Iris pigment epithelial cell (primary cell): Measurements from ENCODE around the gene MPST.
"Not testable (repeated sequence)": the region's sequence is repeated elsewhere in the genome, so short reads cannot be mapped to it uniquely, and the experiment has no call there.

Experiments
- DNase-seq: peaks from one replicate; pipeline ENCODE4 v3.0.0-alpha.2; 2011; ENCODE audit warnings: low read depth

MPST gene

GRCh38 chr22:37019309-37020191 is at the start of gene MPST, which contains the start of gene TST:
TSS of gene MPST (plus strand) at chr22:37019742. CDS start at chr22:37019837, 95 bp downstream.
TSS of gene TST (minus strand) at chr22:37019447. CDS start at chr22:37018732, 715 bp downstream.
- DNase-seq: peak; percentile 65

- DNase-seq: no peak
Observed at GRCh38 chr22:36971341-36972125, 48.0 kb upstream of the MPST start.

- no peak for DNase-seq
Observed at GRCh38 chr22:36976606-36977005, 42.9 kb upstream of the MPST start.

- DNase-seq: peak; percentile 19
Observed at GRCh38 chr22:36977401-36977861, 42.1 kb upstream of the MPST start.

- peak; percentile 74 for DNase-seq
Observed at GRCh38 chr22:36977947-36978660, 41.4 kb upstream of the MPST start.

GRCh38 chr22:36979016-36979910 is 40.3 kb upstream of the MPST start:
- DNase-seq: no peak

GRCh38 chr22:36981247-36981775 is 38.2 kb upstream of the MPST start:
- no peak for DNase-seq

GRCh38 chr22:36982136-36982535 is 37.4 kb upstream of the MPST start:
- no peak for DNase-seq

GRCh38 chr22:36985211-36985889 is 34.2 kb upstream of the MPST start:
- no peak for DNase-seq

- no peak for DNase-seq
Observed at GRCh38 chr22:36986242-36986821, 33.2 kb upstream of the MPST start.

GRCh38 chr22:36988075-36988832 is 31.3 kb upstream of the MPST start:
- DNase-seq: no peak

GRCh38 chr22:36989012-36989411 is 30.5 kb upstream of the MPST start:
- not testable (repeated sequence) for DNase-seq

- DNase-seq: no peak
Observed at GRCh38 chr22:36990457-36990856, 29.1 kb upstream of the MPST start.

- DNase-seq: no peak
Observed at GRCh38 chr22:36991206-36991605, 28.3 kb upstream of the MPST start.

GRCh38 chr22:36997746-36998145 is 21.8 kb upstream of the MPST start:
- no peak for DNase-seq

- peak; percentile 45 for DNase-seq
Observed at GRCh38 chr22:36998620-36999351, 20.8 kb upstream of the MPST start.

GRCh38 chr22:36999463-36999862 is 20.1 kb upstream of the MPST start:
- DNase-seq: no peak
